Fibroblast of villous mesenchyme (primary cell): ENCODE results near the gene DENND1B. TPM values are rescaled to one million over a fixed set of nuclear protein-coding genes. Genes with fewer than 3 reads are reported as not detected.

Source experiments
- DNase-seq: peaks from one replicate; pipeline ENCODE4 v3.0.0-alpha.2; 2010; ENCODE audit warnings: low read depth
- H3K4me3 ChIP-seq: 2 replicates; pipeline ENCODE4 v1.5.1; 2011; ENCODE audit warnings: low read depth, mild to moderate bottlenecking, low read length
- total RNA-seq: library from RNA; depleted of rRNA; stranded (reverse); fragments of >200 nt; gene quantifications from 2 replicates; pipeline ENCODE4 v1.2.3, GENCODE V29; 2012
- TF ChIP-seq, protein P1 (sequence below): IDR thresholded peaks from 2 replicates; pipeline ENCODE4 v1.5.1; 2012; ENCODE audit warnings: low read depth, mild to moderate bottlenecking, low read length; ENCODE audit not compliant: insufficient read depth

Gene DENND1B
- total RNA-seq, 1 donor, result 21.6 TPM

DNA sequence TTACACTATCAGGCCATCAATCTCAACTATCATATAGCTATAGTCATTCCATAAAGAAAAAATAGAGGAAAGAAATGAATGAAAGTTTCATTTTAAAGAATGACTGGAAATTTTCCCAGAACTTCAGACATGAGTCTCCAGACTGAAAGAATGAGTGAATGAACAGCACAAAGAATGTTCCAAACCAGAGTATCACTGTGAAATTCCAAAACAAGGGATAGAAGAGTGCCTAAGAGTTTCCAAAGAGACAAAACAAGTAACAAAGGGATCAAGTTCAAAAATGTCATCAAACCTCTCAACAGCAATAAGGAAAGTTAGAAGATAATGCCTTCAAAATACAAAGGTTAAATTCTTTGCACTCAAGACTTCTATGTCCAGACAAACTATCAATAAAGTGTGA lies 114.9 kb downstream of the DENND1B start:
- peak; percentile 4 for DNase-seq
- H3K4me3 ChIP-seq, result no peak overlapping the region
- TF ChIP-seq, protein P1, sequence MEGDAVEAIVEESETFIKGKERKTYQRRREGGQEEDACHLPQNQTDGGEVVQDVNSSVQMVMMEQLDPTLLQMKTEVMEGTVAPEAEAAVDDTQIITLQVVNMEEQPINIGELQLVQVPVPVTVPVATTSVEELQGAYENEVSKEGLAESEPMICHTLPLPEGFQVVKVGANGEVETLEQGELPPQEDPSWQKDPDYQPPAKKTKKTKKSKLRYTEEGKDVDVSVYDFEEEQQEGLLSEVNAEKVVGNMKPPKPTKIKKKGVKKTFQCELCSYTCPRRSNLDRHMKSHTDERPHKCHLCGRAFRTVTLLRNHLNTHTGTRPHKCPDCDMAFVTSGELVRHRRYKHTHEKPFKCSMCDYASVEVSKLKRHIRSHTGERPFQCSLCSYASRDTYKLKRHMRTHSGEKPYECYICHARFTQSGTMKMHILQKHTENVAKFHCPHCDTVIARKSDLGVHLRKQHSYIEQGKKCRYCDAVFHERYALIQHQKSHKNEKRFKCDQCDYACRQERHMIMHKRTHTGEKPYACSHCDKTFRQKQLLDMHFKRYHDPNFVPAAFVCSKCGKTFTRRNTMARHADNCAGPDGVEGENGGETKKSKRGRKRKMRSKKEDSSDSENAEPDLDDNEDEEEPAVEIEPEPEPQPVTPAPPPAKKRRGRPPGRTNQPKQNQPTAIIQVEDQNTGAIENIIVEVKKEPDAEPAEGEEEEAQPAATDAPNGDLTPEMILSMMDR, result no peak

DNA sequence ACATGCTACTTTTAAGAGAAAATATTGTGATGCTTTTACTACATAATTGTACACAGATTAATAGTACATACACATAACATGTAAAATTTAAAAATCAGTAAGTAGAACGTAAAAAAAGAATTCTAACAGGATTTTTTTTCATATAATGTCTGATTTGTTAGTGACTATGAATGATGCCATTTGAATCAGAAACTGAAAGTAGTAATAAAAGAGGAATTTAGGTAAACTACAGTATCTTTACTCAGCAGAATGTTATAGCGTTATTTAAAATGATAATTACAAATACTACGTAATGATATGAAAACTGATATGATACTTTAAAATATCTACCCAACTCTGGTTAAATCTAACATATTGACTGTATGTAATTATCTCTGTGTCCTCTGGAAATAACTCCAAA lies 116.1 kb downstream of the DENND1B start:
- TF ChIP-seq, protein P1, result no peak
- H3K4me3 ChIP-seq, result no peak overlapping the region

DNA sequence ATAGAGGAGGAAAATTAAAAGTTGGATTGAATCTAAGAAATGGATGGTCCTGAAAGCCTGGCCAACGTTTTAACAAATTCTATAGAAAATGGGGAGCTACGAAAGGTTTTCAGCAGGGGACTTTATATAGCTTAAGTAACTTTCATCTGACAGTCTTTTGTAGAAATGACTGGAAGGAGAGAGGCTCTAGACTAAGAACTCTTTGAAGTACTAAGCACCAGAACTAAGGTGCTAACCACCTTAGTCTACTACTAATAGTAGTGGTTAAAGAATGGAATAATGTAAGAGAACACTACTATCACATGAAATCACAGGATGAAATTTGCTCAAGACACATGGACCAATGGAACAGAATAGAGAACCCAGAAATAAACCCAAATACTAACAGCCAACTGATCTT lies 126.1 kb downstream of the DENND1B start:
- DNase-seq, result no peak

More for the DNA sequence above, 116.1 kb downstream of the DENND1B start:
- no peak for DNase-seq

DNA sequence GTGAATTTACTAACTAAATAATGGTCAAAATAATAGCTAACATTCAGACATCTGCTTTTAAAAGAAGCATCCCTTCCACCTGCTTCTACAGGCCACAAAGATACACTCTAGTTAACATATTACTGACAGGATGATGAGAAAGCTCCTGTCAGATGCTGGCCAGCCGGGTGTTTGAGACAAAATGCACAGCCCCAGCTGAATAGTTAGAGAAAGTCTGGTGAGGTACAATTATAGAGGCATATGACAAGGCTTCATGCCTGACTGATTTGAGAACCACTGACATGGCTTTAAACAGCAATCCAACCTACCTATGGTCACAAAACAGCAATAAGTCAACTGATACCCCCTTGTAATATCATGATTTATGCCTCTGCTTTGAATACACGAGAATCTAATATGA lies 137.0 kb downstream of the DENND1B start:
- H3K4me3 ChIP-seq, result no peak overlapping the region
- TF ChIP-seq, protein P1, result no peak
- DNase-seq, result no peak

More for the DNA sequence above, 126.1 kb downstream of the DENND1B start:
- H3K4me3 ChIP-seq, result no peak overlapping the region
- TF ChIP-seq, protein P1, result no peak

DNA sequence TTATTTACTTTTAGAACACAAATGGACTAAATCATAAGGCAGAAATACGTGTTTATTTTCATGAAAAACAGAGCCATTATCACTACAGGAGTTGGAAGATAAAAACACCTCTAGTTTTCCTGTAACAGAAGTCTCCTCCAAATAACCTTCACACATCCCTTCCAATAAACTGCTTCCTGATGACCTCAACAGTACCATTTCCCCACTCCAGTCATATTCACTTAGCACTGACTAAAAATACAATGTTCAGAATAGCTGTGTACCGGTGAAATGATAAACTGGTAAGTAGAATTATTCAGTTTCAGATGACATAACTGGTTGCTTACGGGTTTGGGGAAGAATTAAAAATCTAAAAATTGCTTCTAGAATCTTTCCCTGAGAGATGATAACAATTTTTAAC lies 137.9 kb downstream of the DENND1B start:
- TF ChIP-seq, protein P1, result no peak
- H3K4me3 ChIP-seq, result no peak overlapping the region
- DNase-seq, result no peak

DNA sequence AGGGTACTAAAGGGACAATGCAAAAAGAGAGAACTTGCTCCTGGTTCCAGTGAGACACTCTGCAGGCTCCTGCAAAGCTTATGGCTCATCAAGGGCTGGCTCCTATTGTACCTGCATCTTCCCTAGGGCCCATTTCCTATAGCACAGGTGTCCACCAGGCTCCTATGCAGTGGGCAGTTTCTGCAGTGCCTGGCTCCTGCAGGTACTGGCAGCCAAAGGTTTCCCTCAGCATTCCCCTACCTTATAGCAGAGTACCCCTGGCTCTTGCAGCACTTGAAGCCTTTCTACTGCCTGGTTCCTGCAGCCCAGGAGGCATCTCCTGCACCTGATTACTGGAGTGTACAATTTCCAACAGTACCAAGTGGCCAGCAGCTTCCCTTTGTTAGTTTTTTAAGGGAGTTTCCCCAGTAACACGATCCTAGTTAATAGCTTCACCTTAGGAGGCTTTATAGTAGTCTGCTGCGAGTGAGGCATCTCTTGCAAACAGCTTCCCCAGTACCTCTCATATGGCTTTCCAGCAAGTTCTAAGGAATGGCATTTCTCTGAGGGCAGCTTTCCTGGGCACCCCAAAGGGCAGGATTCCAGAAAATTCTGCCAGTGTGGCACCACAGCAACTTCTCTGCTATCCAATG lies 141.7 kb downstream of the DENND1B start:
- no peak overlapping the region for H3K4me3 ChIP-seq
- TF ChIP-seq, protein P1, result no peak
- DNase-seq, result no peak

DNA sequence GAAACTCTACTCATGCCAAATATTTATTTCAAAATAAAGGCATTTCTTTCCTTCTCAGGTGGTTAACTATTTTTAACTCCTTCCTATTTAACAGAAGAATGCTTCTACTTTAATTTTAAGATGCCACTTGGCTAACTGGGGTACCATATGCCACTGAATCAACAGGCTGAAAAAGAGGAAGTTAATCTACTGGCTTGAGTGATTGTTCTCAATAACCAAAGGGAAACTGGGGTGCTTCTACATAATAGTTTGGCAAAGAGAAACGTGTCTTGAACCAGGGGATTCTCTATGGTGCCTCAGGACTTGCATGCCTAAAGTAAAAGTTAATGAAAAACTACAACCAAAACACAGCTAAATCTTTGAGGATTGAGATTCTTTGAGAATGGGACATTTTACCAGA lies 142.6 kb downstream of the DENND1B start:
- DNase-seq, result no peak
- no peak overlapping the region for H3K4me3 ChIP-seq
- TF ChIP-seq, protein P1, result no peak
